PC-3 (cell line): Measurements from ENCODE around the gene MOK. TPM values are rescaled to one million over a fixed set of nuclear protein-coding genes. Genes with fewer than 3 reads are reported as not detected.

Source experiments
- ATAC-seq: fragments of 200-7000 bp; cut with Tn5 transposase; 2 replicates; pipeline ENCODE4 v1.9.1; 2020; ENCODE audit warnings: mild to moderate bottlenecking, moderate library complexity
- BruUV-seq: library from RNA; stranded (reverse); fragments of 400-500 nt; replicated peaks from 2 replicates; lab custom pipeline; 2021; lab: Mats Ljungman, UMichigan
- CTCF ChIA-PET: fragments of 300-600 bp; sonication (Branson Sonifier 250); formaldehyde crosslinking; loops from one replicate; lab custom pipeline; 2022; ENCODE audit warnings: antibody characterized with exemption; lab: Charles Lee
- POLR2A ChIA-PET: fragments of 300-600 bp; sonication (Branson Sonifier 250); formaldehyde crosslinking; loops from one replicate; lab custom pipeline; 2022; ENCODE audit warnings: antibody characterized with exemption; ENCODE audit not compliant: unreplicated experiment; lab: Charles Lee
- DNase-seq: peaks from one replicate; pipeline ENCODE4 v3.0.0-alpha.2; 2015
- H2AFZ ChIP-seq: fragments of 300-600 bp; sonication (generic); 2 replicates; pipeline ENCODE4 v1.6.0; 2016; ENCODE audit warnings: antibody characterized with exemption, low read length
- H3F3A ChIP-seq: fragments of 300-600 bp; sonication (generic); one replicate; pipeline ENCODE4 v1.6.0; 2017; ENCODE audit warnings: antibody characterized with exemption, low read length, control low read depth, mild to moderate bottlenecking; ENCODE audit not compliant: unreplicated experiment
- H3K27ac ChIP-seq: fragments of 300-600 bp; sonication (generic); 2 replicates; pipeline ENCODE4 v1.5.1; 2016; ENCODE audit warnings: mild to moderate bottlenecking, low read length
- H3K27me3 ChIP-seq: fragments of 300-600 bp; sonication (generic); 2 replicates; pipeline ENCODE4 v1.6.1; 2016; ENCODE audit warnings: low read length, mixed read lengths
- H3K36me3 ChIP-seq: fragments of 300-600 bp; sonication (generic); 2 replicates; pipeline ENCODE4 v1.6.1; 2016; ENCODE audit warnings: low read depth, mixed run types, low read length, mixed read lengths
- H3K4me1 ChIP-seq: fragments of 300-600 bp; sonication (generic); 2 replicates; pipeline ENCODE4 v1.5.1; 2016; ENCODE audit warnings: low read length; ENCODE audit not compliant: insufficient read depth
- H3K4me2 ChIP-seq: fragments of 300-600 bp; sonication (generic); 2 replicates; pipeline ENCODE4 v1.6.0; 2016; ENCODE audit warnings: low read length
- H3K4me3 ChIP-seq: fragments of 300-600 bp; sonication (generic); 2 replicates; pipeline ENCODE4 v1.5.1; 2016; ENCODE audit warnings: mild to moderate bottlenecking, low read length, mixed read lengths
- H3K79me2 ChIP-seq: fragments of 300-600 bp; sonication (generic); 2 replicates; pipeline ENCODE4 v1.6.1; 2017; ENCODE audit warnings: low read length, mixed read lengths
- H3K9ac ChIP-seq: fragments of 300-600 bp; sonication (generic); 2 replicates; pipeline ENCODE4 v1.6.0; 2016; ENCODE audit warnings: mild to moderate bottlenecking, low read length
- H3K9me2 ChIP-seq: fragments of 300-600 bp; sonication (generic); replicated peaks from 2 replicates; pipeline ENCODE4 v1.6.1; 2016; ENCODE audit warnings: mixed run types, low read length, mixed read lengths
- H3K9me3 ChIP-seq: fragments of 300-600 bp; sonication (generic); 2 replicates; pipeline ENCODE4 v1.6.1; 2016; ENCODE audit warnings: low read length, mixed read lengths
- H4K20me1 ChIP-seq: fragments of 300-600 bp; sonication (generic); 2 replicates; pipeline ENCODE4 v1.6.1; 2016; ENCODE audit warnings: low read length, mixed read lengths
- CTCF ChIP-seq: fragments of 300-600 bp; sonication (generic); conservative IDR thresholded peaks from 2 replicates; pipeline ENCODE4 v1.5.1; 2017; ENCODE audit warnings: antibody characterized with exemption, low read depth, mild to moderate bottlenecking, low read length
- EZH2 ChIP-seq: fragments of 300-600 bp; sonication (generic); IDR thresholded peaks from one replicate; pipeline ENCODE4 v1.6.1; 2017; ENCODE audit warnings: antibody characterized with exemption, mild to moderate bottlenecking, low read length; ENCODE audit not compliant: unreplicated experiment
- EZH2phosphoT487 ChIP-seq: fragments of 300-600 bp; sonication (generic); IDR thresholded peaks from 2 replicates; pipeline ENCODE4 v1.6.1; 2018; ENCODE audit warnings: mild to moderate bottlenecking, antibody characterized with exemption, low read length, borderline replicate concordance
- intact Hi-C: fragments of 100-400 bp; cut with micrococcal nuclease; formaldehyde crosslinking; loops from 2 replicates; pipeline ENCODE4 v1.9.0; 2023
- total RNA-seq: library from RNA; depleted of rRNA; stranded (reverse); fragments of >200 nt; gene quantifications from 2 replicates; pipeline ENCODE4 v1.2.3, GENCODE V29; 2014

The MOK gene
- total RNA-seq, 1 experiment from 2014 or later, result 108 TPM

- CTCF ChIA-PET, result no interaction called here
- intact Hi-C loops, result no loop called here
- no peak for ATAC-seq
- Histone ChIP-seq H3K4me3 (no peak overlapping the region), H3K4me2 (no peak overlapping the region), H3K9me2 (no peaks in the 10 kb centered on the region), H4K20me1 (no peaks in the 10 kb centered on the region), H3K27ac (no peak overlapping the region), H3K79me2 (peaks cover 30% of the 10 kb centered on the region), H2AFZ (no peak overlapping the region), H3K9ac (no peak overlapping the region), H3K36me3 (peaks cover 14% of the 10 kb centered on the region; the same call in 1 of the 2 replicates), H3K4me1 (peaks cover 26% of the 10 kb centered on the region), H3F3A (peaks cover 5% of the 10 kb centered on the region), H3K27me3 (no peaks in the 10 kb centered on the region), H3K9me3 (no peaks in the 10 kb centered on the region)
- no peak for DNase-seq
- TF ChIP-seq EZH2phosphoT487, result no peak
- no peak for TF ChIP-seq EZH2
- no peak for TF ChIP-seq CTCF
- POLR2A ChIA-PET, result no interaction called here
- no TSS peak for BruUV-seq
Observed at GRCh38 chr14:102212356-102212755, 92.6 kb downstream of the MOK start.

GRCh38 chr14:102211240-102211639 lies 93.7 kb downstream of the MOK start:
- H3F3A ChIP-seq, result peaks cover 5% of the 10 kb centered on the region
- TF ChIP-seq EZH2phosphoT487, result no peak
- no peak for TF ChIP-seq EZH2
- TF ChIP-seq CTCF, result no peak
- no peak overlapping the region for H3K27ac ChIP-seq
- H3K4me3 ChIP-seq, result no peak overlapping the region
- no peak for DNase-seq
- no peak overlapping the region for H2AFZ ChIP-seq
- no peaks in the 10 kb centered on the region for H3K27me3 ChIP-seq
- H3K4me1 ChIP-seq, result peaks cover 23% of the 10 kb centered on the region
- BruUV-seq, result no TSS peak
- no peak overlapping the region for H3K4me2 ChIP-seq
- H3K9ac ChIP-seq, result no peak overlapping the region
- H3K79me2 ChIP-seq, result peaks cover 19% of the 10 kb centered on the region
- H4K20me1 ChIP-seq, result no peaks in the 10 kb centered on the region
- H3K9me2 ChIP-seq, result no peaks in the 10 kb centered on the region
- ATAC-seq, result no peak
- peaks cover 17% of the 10 kb centered on the region; the same call in 1 of the 2 replicates for H3K36me3 ChIP-seq
- H3K9me3 ChIP-seq, result no peaks in the 10 kb centered on the region
- intact Hi-C loops, result no loop called here
- ChIA-PET CTCF (no interaction called here), POLR2A (no interaction called here)

- ChIA-PET CTCF (no interaction called here), POLR2A (no interaction called here)
- Histone ChIP-seq H3K4me3 (no peak overlapping the region), H3K27ac (no peak overlapping the region), H3K9me2 (no peaks in the 10 kb centered on the region), H3K79me2 (peaks cover 14% of the 10 kb centered on the region), H3K4me2 (no peak overlapping the region), H3K9me3 (no peaks in the 10 kb centered on the region), H3K27me3 (no peaks in the 10 kb centered on the region), H2AFZ (no peak overlapping the region), H4K20me1 (no peaks in the 10 kb centered on the region), H3K4me1 (peaks cover 16% of the 10 kb centered on the region), H3K36me3 (peaks cover 18% of the 10 kb centered on the region; the same call in 1 of the 2 replicates), H3F3A (peaks cover 5% of the 10 kb centered on the region), H3K9ac (no peak overlapping the region)
- no peak for TF ChIP-seq CTCF
- no peak for TF ChIP-seq EZH2
- TF ChIP-seq EZH2phosphoT487, result no peak
- no peak for ATAC-seq
- no peak for DNase-seq
- intact Hi-C loops, result no loop called here
- BruUV-seq, result no TSS peak
Observed at GRCh38 chr14:102210421-102211042, 94.4 kb downstream of the MOK start.
